ENCODE measurements around the gene MIP. TPM values are rescaled to one million over a fixed set of nuclear protein-coding genes. Genes with fewer than 3 reads are reported as not detected.

The MIP gene
- total RNA-seq, 4 donors from 2014 or later = not detected

DNA sequence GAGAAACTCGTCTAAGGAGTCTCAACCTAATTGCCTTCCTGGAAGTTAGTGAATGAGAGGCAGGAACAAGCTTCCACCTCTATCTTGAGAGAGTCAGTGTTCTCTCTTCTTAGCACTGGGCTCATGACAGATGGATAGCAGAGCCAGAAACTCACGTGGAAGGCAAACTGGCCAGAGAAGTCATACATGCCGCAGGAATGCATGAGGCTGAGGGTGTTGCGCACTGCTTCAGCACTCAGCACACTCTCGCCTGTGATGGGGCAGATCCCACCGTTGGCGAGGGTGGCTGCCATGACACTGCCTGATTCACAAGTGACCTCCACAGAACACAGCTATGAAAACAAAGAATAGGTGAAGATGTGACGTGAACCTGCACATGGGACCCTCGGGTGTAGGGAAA, 19.9 kb upstream of the MIP start:
- H3K36me3 ChIP-seq = peaks cover 0 to 18% (median 4%) of the 10 kb centered on the region in 4 donors
- TF ChIP-seq EP300 (IDR thresholded peaks at IDR 0.05) (no peak), POLR2AphosphoS5 (IDR thresholded peaks at IDR 0.05) (no peak), CTCF (IDR thresholded peaks at IDR 0.05) (no peak), POLR2A (IDR thresholded peaks at IDR 0.05; ENCODE audit: low read depth) (no peak)
- intact Hi-C loops (cut with DNase I) = no loop called here
- no peaks in the 10 kb centered on the region for H3K9me3 ChIP-seq
- no peaks in the 10 kb centered on the region for H3K27me3 ChIP-seq
- no peak overlapping the region for H3K27ac ChIP-seq (replicated peaks in 1 of 4)
- H3K4me3 ChIP-seq = no peak overlapping the region
- H3K4me1 ChIP-seq = peaks cover 6 to 21% (median 12%) of the 10 kb centered on the region in 4 donors
- WGBS = 96% methylated on average over 8 of the region's 9 CpGs
- DNase-seq (ENCODE audit: extremely low spot score) = no peak

DNA sequence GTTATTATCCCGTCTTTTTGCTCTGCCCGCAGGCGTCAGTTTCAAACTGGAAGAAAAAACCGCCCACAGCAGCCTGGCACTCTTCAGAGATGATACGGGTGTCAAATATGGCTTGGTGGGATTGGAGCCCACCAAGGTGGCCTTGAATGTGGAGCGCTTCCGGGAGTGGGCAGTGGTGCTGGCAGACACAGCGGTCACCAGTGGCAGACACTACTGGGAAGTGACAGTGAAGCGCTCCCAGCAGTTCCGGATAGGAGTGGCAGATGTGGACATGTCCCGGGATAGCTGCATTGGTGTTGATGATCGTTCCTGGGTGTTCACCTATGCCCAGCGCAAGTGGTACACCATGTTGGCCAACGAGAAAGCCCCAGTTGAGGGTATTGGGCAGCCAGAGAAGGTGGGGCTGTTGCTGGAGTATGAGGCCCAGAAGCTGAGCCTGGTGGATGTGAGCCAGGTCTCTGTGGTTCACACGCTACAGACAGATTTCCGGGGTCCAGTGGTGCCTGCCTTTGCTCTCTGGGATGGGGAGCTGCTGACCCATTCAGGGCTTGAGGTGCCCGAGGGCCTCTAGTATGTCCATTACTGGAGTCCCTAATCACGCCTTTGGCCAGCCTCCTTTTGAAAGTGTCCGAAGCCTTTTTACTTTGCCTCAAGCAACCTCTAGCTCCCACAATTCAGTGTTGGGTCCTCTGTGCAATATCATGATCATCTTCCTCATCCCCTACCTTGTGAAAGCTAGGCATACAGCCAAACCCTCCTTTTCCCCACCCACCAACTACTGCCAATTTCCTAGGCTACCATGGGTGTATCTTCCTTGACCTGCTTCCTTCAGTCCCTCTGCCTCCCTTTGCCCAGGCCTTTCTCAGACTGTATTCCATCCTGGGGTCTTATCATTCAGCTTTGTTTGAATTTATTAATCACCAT, 14.8 kb upstream of the MIP start:
- peak overlapping the region; percentile 69 to 88 (median 79) for H3K4me3 ChIP-seq
- H3K27me3 ChIP-seq = no peaks in the 10 kb centered on the region
- peaks cover 0 to 18% (median 4%) of the 10 kb centered on the region in 4 donors for H3K36me3 ChIP-seq
- intact Hi-C loops (cut with DNase I) = loop anchor here (10.0 kb wide), 2 partner anchors 284 to 344 kb away; partner anchors contain the start of genes ESYT1 and SMARCC2
- peaks cover 11 to 38% (median 25%) of the 10 kb centered on the region in 4 donors for H3K4me1 ChIP-seq
- H3K27ac ChIP-seq (replicated peaks in 1 of 4) = peak overlapping the region; percentile 82 to 92 (median 84)
- 48% methylated on average over 12 of the region's 19 CpGs for WGBS
- H3K9me3 ChIP-seq = no peaks in the 10 kb centered on the region
- TF ChIP-seq EP300 (IDR thresholded peaks at IDR 0.05) (no peak), POLR2A (IDR thresholded peaks at IDR 0.05; ENCODE audit: low read depth) (no peak), POLR2AphosphoS5 (IDR thresholded peaks at IDR 0.05) (no peak), CTCF (IDR thresholded peaks at IDR 0.05) (no peak)
- DNase-seq (ENCODE audit: extremely low spot score) = no peak

GRCh38 chr12:56468216-56469006, 14.0 kb upstream of the MIP start, which contains the start of gene SPRYD4:
TSS of gene SPRYD4 (plus strand) at chr12:56468578. CDS start at chr12:56468592, 14 bp downstream.
- no peaks in the 10 kb centered on the region for H3K27me3 ChIP-seq
- H3K4me3 ChIP-seq = peak within 1 kb of the TSS; percentile 69 to 88 (median 79)
- peak; percentile 98 for DNase-seq (ENCODE audit: extremely low spot score)
- H3K36me3 ChIP-seq = peaks cover 0 to 17% (median 4%) of the 10 kb centered on the region in 4 donors
- under 1% methylated on average over 43 of the region's 43 CpGs for WGBS
- intact Hi-C loops (cut with DNase I) = loop anchor here (10.0 kb wide), 2 partner anchors 284 to 344 kb away; partner anchors contain the start of genes ESYT1 and SMARCC2
- peaks cover 11 to 43% (median 28%) of the 10 kb centered on the region in 4 donors for H3K4me1 ChIP-seq
- TF ChIP-seq POLR2A (IDR thresholded peaks at IDR 0.05; ENCODE audit: low read depth) = peak; percentile 65
- TF ChIP-seq CTCF (IDR thresholded peaks at IDR 0.05) = peak; percentile 20 to 61 (median 50)
- no peak for TF ChIP-seq EP300 (IDR thresholded peaks at IDR 0.05)
- peak; percentile 96 to 97 for TF ChIP-seq POLR2AphosphoS5 (IDR thresholded peaks at IDR 0.05)
- no peaks in the 10 kb centered on the region for H3K9me3 ChIP-seq
- H3K27ac ChIP-seq (replicated peaks in 1 of 4) = peak within 1 kb of the TSS; percentile 82 to 92 (median 84)

- H3K27me3 ChIP-seq = no peaks in the 10 kb centered on the region
- TF ChIP-seq POLR2AphosphoS5 (IDR thresholded peaks at IDR 0.05) (no peak), POLR2A (IDR thresholded peaks at IDR 0.05; ENCODE audit: low read depth) (no peak), EP300 (IDR thresholded peaks at IDR 0.05) (no peak), CTCF (IDR thresholded peaks at IDR 0.05) (no peak)
- intact Hi-C loops (cut with DNase I) = loop anchor here (5.0 to 10.0 kb wide), 3 partner anchors 100 to 338 kb away; partner anchors contain the start of genes APOF, ESYT1, SMARCC2 and STAT2
- H3K4me1 ChIP-seq = peaks cover 0 to 10% (median 5%) of the 10 kb centered on the region in 4 donors
- H3K9me3 ChIP-seq = no peaks in the 10 kb centered on the region
- H3K27ac ChIP-seq (replicated peaks in 1 of 4) = no peak overlapping the region
- no peaks in the 10 kb centered on the region for H3K36me3 ChIP-seq
- no peak for DNase-seq (ENCODE audit: extremely low spot score)
- H3K4me3 ChIP-seq = no peak overlapping the region
These were observed 8.1 kb upstream of the MIP start for GRCh38 chr12:56462565-56462964.
